ENCODE results near the gene DNAJC16.

The DNAJC16 gene

DNA sequence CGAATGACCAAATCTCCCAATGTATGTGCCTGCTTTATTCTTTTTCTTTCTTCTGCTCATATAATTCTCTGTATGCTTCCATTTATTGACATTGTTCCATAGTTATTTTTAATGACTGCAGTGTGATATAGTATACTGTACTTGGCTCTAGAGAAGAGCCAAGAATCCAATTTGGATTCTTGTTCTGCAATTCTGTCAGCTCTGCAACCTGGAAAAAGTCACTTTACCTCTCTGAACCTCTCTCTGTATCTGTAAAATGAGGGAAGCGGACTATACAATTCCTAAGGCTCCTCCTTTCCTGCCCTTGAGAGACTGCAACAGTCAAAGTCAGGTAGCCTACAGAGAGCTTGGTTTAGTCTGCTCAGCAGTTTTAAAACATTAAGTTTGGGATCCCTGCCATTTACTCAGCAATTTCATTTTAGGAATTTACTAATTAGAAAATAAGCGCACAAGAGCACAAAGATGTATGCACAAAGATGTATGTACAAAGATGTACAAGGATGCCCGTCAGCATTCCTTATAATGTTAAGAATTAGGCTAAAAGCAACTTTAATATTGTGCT is 14.7 kb downstream of the DNAJC16 start:
- DNase-seq, result no peak

DNA sequence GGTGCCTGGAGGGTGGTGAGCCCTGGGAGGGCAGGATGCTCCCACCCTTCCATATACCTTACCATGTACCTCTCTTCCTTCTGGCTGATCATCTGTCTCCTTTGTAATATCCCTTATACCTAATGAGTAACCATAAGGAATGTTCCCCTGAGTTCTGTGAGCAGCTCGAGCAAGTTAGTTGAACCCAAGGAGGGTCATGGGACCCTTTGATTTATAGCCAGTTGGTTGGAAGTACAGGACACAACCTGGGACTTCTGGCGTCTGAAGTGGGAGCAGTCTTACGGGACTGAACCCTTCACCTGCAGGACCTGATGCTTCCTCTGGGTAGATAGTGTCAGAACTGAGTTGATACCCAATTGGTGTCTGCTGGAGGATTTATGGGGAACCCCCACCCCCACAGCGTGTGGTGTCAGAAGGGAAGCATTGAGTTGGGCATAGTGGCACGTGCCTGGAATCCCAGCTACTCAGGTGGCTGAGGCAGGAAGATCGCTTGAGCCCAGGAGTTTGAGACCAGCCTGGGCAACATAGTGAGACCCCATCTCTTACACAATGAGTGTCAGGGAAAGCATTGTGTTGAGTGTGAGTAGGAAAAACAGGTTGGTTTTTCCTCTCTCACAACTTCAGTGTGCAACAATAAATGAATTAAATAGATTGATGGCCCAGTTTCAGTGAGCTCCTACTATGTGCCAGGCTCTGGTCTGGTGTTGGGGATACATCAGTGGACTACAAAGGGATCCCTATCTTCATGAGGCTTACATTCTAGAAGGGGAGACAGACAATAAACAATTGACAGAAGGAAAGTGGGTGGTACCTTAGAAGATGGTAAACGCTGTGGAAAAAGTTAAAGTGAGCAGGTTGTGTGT is 16.0 kb downstream of the DNAJC16 start:
- DNase-seq, result no peak

GRCh38 chr1:15543251-15543588 is 16.6 kb downstream of the DNAJC16 start:
- DNase-seq, result no peak

DNA sequence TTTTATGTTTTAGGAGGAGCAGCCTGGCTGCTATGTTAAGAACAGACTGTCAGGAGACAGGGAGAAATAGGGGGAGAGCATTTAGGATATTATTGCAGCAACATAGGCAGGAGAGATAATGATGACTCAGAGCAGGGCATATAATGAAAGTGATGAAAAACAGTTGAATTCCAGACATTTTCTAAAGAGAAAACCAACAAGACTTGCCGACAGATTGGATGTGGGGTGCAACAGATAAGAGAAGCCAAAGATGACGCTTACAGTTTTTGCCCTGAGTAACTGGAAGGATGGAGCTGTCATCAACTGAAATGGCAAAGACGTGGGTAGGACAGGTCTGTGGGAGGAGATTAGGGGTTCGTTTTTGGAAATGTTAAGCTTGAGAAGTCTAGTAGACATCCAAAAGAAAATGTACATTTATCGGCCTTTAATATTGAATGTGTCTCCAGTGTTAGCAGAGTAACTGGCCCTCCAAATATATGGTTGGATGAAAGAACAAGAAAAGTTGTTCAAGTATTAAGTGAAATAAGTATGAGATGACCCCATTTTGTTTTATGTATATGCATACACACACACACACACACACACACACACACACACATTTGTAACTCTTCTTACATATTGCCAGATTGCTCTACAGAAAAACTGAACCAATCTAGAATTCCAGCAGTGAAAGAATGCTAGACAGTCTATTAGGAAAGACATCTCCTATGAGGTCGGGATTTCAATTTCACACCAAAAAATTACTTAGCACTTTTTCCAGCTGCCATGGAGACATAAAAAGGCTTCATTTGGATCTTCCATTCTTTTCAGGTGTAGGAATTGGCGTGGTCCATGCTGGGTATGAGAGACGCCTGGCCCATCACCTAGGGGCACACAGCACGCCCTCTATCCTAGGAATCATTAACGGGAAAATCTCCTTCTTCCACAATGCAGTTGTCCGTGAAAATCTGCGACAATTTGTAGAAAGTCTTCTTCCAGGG is 17.2 kb downstream of the DNAJC16 start:
- no peak for DNase-seq

- no peak for DNase-seq
Measured at GRCh38 chr1:15546641-15547040, 20.0 kb downstream of the DNAJC16 start.

GRCh38 chr1:15550573-15550972 is 23.9 kb downstream of the DNAJC16 start:
- no peak for DNase-seq

GRCh38 chr1:15557008-15557407 is 30.4 kb downstream of the DNAJC16 start:
- DNase-seq, result no peak

DNA sequence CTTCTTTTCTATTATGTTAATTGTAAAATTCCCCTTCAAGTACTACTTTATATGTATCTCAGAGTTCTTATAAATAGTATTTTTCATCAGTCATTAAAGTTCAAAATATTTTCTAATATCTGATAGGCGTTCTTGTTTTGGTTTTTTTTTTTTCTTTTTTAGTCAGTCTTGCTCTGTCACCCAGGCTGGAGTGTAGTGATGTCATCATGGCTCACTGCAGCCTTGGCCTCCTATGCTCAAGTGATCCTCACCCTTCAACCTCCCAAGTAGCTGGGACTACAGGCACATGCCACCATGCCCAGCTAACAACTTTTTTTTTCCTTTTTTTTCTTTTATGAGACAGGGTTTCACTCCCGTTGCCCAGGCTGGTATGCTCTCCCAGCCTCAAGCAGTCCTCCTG is 30.9 kb downstream of the DNAJC16 start:
- DNase-seq, result no peak

DNA sequence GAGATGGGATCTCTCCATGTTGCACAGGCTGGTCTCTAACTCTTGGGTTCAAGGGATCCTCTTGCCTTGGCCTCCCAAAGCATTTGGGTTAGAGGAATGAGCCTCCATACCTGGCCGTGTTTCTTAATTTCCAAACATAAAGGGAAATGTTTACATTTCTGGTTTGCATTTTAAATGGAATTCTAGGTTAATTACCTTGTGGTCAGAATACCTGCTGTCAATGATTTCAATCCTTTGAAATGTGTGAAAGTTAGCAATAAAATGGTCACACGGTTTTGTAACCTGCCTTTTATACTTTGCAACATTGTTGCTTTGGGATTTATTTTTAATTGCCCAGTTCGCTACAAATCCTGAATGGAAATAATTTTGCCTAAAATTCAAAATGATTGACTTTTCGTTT is 31.9 kb downstream of the DNAJC16 start:
- DNase-seq, result no peak

DNA sequence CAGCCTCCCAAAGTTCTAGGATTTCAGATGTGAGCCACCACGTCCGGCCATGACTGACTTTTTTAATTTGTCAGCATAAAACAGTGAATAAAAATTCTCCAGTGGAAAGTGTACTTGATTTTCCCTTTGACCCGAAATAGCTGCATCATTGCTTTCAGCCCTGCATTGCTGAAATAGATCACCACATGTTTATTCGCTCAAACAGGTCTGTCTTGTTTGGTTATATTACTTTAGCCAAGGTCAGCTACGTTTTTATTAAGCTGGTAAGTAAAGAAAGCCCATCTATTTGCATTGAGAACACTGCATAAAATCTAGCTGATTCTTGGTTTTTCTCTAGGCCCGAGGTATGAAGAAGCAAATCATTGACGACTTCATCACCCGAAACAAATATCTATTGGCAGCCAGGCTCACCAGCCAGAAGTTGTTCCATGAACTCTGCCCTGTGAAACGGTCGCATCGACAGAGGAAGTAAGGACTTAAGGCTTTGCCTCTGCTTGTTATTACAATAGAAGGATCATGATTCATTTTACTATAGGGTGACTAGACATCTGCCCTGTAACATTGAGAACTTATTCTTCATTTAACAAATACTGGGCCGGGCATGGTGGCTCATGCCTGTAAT is 32.7 kb downstream of the DNAJC16 start:
- no peak for DNase-seq

GRCh38 chr1:15568387-15569073 is 41.9 kb downstream of the DNAJC16 start:
- no peak for DNase-seq

- no peak for DNase-seq
Measured at GRCh38 chr1:15570861-15571260, 44.2 kb downstream of the DNAJC16 start.

DNA sequence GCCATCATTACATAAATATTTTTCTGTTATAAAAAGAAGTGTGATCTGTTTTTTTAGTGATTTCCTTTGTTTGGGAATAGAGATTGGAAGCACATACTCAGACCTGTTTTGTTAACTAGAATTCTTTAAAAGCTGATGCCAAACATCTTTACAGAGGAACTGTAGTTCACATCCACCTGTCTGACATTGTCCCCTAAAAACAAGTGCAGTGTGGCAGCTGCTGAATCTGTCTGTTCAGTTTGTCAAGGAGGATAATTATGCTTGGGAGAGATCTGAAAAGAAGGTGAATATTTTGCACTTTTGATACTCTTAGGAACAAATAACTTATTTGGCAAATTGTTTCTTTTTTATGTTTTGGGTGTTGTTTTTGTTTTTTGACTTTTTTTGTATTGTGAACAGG is 44.6 kb downstream of the DNAJC16 start:
- DNase-seq, result no peak

- no peak for DNase-seq
Measured at GRCh38 chr1:15573477-15573876, 46.8 kb downstream of the DNAJC16 start.

DNA sequence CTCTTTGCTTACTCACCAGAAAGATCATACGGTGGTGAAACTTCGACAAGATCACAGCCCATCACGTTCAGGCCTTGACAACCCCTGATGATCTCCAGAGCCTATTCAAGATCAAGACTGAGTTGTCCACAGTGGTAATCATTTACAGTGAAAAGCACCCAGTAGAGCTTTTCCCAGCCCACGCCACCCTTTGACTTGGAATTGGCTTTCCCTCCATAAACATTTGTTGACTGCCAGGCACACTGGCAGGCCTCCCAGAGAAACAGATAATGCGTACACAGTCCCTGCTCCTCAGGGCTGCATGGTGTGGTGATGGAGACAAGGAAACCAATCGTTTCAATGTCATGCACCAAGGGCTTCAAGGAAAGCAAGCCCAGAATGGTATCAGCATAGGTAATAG is 48.1 kb downstream of the DNAJC16 start:
- DNase-seq, result no peak

GRCh38 chr1:15575549-15576150 is 49.0 kb downstream of the DNAJC16 start:
- DNase-seq, result no peak

GRCh38 chr1:15577691-15578090 is 51.0 kb downstream of the DNAJC16 start:
- DNase-seq, result no peak

GRCh38 chr1:15578921-15579682 is 52.5 kb downstream of the DNAJC16 start:
- DNase-seq, result peak in 2 of 4 experiments; percentile 7 to 31

DNA sequence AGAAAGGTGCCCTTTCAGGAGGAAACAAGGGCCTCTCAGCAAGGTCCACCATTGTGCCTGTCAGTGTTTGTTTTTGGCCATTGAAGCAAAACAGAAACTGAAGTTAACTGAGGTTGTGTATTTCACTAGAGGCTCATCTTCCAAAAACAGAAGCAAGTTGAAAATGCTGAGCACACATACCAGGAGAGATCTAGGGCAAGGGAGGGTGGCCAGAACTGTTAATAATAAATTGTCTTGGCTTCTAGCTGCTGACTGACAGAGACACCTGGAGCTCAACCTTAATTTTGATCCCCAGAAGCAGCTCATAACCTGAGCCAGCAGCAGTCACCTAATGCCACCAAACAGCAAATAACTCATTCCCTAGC is 53.0 kb downstream of the DNAJC16 start:
- no peak for DNase-seq

GRCh38 chr1:15583016-15583706 is 56.5 kb downstream of the DNAJC16 start:
- DNase-seq, result no peak
